ENCODE measurements around the gene DCHS1. TPM values are rescaled to one million over a fixed set of nuclear protein-coding genes. Genes with fewer than 3 reads are reported as not detected.

Gene DCHS1
- total RNA-seq, 6 experiments from 2014 or later, result 1.8 to 9.2 (median 4.1) TPM

DNA sequence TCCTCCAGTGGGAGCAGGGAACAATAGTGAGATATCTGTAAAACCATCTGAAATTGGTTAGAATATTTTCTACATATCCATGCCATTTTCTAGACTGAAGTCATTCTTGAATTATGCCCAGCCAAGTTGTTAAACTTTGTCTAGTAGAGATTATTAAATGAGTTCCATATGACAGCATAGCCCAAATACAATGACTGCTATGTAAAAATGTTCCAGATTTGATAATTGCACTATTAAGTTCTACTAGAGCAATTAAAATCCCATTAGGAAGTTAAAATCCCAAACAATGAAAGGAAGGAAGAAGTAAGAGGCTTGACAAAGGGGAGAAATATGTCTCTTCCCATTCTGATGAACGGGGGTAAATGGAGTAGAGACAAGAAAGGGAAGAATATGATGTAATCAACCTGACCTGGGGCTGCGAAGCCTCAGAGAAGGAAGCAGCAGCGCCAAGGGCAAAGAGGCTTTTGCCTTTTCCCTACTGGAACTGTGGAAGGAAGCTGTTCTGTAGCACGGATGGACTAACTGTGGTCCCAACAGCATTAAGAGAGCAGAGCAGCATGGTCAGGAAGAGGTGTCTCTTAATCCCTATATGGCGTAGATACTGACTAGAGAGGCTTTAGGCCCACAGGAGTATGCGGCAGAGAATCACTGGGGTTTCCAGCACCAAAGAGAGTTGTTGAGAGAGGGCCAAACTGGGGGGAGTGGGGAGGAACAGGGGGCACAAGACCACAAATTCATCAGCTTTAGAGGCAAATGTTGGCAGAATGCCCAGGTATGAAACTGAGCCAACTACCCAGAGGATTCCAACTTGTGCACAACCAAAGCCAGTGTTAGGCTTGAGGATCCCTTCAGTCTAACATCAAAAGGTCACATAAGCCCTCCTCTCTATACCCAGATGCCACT is 78.9 kb downstream of the DCHS1 start:
- Histone ChIP-seq H3K36me3 (no peaks in the 10 kb centered on the region), H3K4me3 (no peak overlapping the region), H3K9me3 (no peaks in the 10 kb centered on the region), H3K27ac (peak overlapping the region in 1 of 3 donors; percentile 13), H3K27me3 (no peaks in the 10 kb centered on the region), H3K4me1 (no peaks in the 10 kb centered on the region)
- DNase-seq (no peak), ATAC-seq (peak; percentile 34 to 57 (median 52))
- intact Hi-C loops (cut with DNase I), result no loop called here
- WGBS (ENCODE audit: insufficient coverage, low coverage, low lambda C conversion rate, missing lambda C conversion rate), result 38% methylated on average over 2 of the region's 6 CpGs
- TF ChIP-seq POLR2A (IDR thresholded peaks at IDR 0.05), result no peak
- TF ChIP-seq, protein P1, sequence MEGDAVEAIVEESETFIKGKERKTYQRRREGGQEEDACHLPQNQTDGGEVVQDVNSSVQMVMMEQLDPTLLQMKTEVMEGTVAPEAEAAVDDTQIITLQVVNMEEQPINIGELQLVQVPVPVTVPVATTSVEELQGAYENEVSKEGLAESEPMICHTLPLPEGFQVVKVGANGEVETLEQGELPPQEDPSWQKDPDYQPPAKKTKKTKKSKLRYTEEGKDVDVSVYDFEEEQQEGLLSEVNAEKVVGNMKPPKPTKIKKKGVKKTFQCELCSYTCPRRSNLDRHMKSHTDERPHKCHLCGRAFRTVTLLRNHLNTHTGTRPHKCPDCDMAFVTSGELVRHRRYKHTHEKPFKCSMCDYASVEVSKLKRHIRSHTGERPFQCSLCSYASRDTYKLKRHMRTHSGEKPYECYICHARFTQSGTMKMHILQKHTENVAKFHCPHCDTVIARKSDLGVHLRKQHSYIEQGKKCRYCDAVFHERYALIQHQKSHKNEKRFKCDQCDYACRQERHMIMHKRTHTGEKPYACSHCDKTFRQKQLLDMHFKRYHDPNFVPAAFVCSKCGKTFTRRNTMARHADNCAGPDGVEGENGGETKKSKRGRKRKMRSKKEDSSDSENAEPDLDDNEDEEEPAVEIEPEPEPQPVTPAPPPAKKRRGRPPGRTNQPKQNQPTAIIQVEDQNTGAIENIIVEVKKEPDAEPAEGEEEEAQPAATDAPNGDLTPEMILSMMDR (IDR thresholded peaks at IDR 0.05), result no peak

DNA sequence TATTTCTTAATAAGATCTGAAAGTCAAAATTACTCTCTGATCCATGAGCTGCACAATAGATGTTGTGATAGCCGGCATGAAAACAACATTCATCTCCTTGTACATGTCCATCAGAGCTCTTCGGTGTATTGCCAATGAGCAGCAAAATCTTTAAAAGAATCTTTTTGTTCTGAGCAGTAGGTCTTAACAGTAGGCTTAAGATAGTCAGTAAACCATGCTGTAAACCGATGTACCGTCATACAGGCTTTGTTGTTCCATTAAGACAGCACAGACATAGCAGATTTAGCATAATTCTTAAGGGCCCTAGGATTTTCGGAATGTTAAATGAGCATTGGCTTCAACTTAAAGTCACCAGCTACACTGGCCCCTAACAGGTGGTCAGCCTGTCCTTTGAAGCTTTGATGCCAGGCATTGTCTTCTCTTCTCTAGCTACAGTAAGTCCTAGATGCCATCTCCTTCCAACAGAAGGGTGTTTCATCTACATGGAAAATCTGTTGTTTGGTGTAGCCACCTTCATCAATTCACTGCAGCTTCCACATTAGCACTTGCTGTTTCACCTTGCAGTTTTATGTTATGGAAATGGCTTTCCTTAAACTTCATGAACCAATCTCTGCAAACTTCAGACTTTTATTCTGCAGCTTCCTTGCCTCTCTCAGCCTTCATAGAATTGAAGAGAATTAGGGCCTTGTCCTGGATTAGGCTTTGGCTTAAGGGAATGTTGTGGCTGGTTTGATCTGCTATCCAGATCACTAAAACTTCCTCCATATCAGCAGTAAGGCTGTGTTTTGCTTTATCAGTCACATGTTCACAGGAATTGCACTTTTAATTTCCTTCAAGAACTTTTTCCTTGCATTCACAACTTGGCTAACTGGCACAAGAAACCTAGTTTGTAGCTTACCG is 80.5 kb downstream of the DCHS1 start:
- no peak for DNase-seq
- Histone ChIP-seq H3K27me3 (no peaks in the 10 kb centered on the region), H3K9me3 (no peaks in the 10 kb centered on the region), H3K4me1 (no peaks in the 10 kb centered on the region), H3K4me3 (no peak overlapping the region), H3K36me3 (no peaks in the 10 kb centered on the region), H3K27ac (no peak overlapping the region)
- 85% methylated on average over 3 of the region's 6 CpGs for WGBS (ENCODE audit: insufficient coverage, low coverage, low lambda C conversion rate, missing lambda C conversion rate)
- intact Hi-C loops (cut with DNase I), result no loop called here
- ATAC-seq, result no peak
- TF ChIP-seq, protein P1 (IDR thresholded peaks at IDR 0.05), result no peak
- TF ChIP-seq POLR2A (IDR thresholded peaks at IDR 0.05), result no peak

DNA sequence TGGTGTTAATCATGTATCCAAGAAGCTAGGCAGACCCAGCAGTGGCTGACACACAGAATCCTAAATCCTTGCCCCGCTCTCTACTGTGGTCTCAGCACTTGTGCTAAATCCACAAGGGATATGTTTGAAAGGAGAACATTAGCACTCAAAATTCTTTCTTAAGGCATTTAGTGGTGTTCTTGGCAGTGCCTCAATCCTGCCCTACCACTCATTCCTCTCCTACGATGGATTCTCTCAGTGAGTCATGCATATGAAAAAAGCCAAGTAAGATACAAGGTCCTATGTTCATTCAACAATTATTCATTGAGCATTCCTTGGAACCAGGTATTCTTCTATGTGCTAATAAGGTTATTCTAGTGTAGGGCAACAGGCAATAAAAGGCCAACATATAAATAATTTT is 83.4 kb downstream of the DCHS1 start:
- no peaks in the 10 kb centered on the region for H3K36me3 ChIP-seq
- no peaks in the 10 kb centered on the region for H3K9me3 ChIP-seq
- H3K27ac ChIP-seq, result no peak overlapping the region
- H3K4me1 ChIP-seq, result peaks cover 0 to 18% (median 7%) of the 10 kb centered on the region in 4 donors
- 88% methylated on average over 2 of the region's 2 CpGs for WGBS (ENCODE audit: insufficient coverage, low coverage, low lambda C conversion rate, missing lambda C conversion rate)
- intact Hi-C loops (cut with DNase I), result no loop called here
- no peak for DNase-seq
- no peak for TF ChIP-seq POLR2A (IDR thresholded peaks at IDR 0.05)
- H3K4me3 ChIP-seq, result no peak overlapping the region
- H3K27me3 ChIP-seq, result no peaks in the 10 kb centered on the region
- ATAC-seq, result no peak

DNA sequence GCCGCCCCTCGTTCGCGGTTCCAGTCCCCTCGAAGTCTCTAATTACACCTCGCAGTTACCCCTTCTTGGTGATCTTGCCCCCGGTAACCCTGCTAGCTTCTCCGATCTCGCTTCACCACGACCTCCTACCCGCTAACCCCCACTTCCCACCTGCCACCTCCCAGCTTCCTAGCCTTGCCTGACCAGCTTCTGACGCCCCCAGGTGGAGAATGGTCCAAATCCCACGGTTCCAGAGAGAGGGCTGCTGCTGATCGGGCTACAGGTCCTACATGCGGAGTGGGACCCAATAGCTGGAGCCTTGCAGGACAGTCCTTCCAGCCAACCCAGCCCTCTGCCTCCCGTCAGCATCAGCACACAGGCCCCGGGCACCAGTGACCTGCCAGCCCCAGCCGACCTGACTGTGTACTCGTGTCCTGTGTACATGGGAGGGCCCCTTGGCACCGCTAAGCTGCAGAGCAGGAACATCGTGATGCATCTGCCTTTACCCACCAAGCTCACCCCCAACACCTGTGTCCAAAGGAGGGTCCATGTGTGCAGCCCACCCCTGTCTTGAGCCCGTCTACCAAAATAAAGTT is 84.1 kb downstream of the DCHS1 start:
- Histone ChIP-seq H3K4me3 (no peak overlapping the region), H3K27me3 (no peaks in the 10 kb centered on the region), H3K9me3 (no peaks in the 10 kb centered on the region), H3K4me1 (peaks cover 0 to 20% (median 8%) of the 10 kb centered on the region in 4 donors), H3K27ac (no peak overlapping the region), H3K36me3 (no peaks in the 10 kb centered on the region)
- TF ChIP-seq, protein P1 (IDR thresholded peaks at IDR 0.05), result no peak
- no peak for TF ChIP-seq POLR2A (IDR thresholded peaks at IDR 0.05)
- intact Hi-C loops (cut with DNase I), result no loop called here
- ATAC-seq (no peak), DNase-seq (no peak)
- 68% methylated on average over 18 of the region's 22 CpGs for WGBS (ENCODE audit: insufficient coverage, low coverage, low lambda C conversion rate, missing lambda C conversion rate)

Other genes with a start within 250 kb of the DCHS1 start
- gene APBB1, start 236.7 kb downstream of the DCHS1 start, total RNA-seq, result 1 to 10 TPM; 3.3 to 5.6 (median 3.8) TPM
- gene HPX, start 214.8 kb downstream of the DCHS1 start, total RNA-seq, result 1,000 to 10,000 TPM; 3,555 to 5,250 (median 4,456) TPM
- gene TRIM3, start 181.9 kb downstream of the DCHS1 start, total RNA-seq, result 1 to 10 TPM; 5.0 to 8.9 (median 6.7) TPM
- gene ARFIP2, start 174.5 kb downstream of the DCHS1 start, total RNA-seq, result 10 to 100 TPM; 14.6 to 33.3 (median 23.1) TPM
- 10 to 100 TPM; 10.3 to 33.9 (median 14.1) TPM for gene TIMM10B, start 174.3 kb downstream of the DCHS1 start, total RNA-seq
- gene DNHD1, start 158.5 kb downstream of the DCHS1 start, total RNA-seq, result 10 to 100 TPM in 1 of 6 experiments, 1 to 10 TPM in 5; 1.9 to 10.3 (median 6.1) TPM
- 10 to 100 TPM; 11.3 to 17.1 (median 14.2) TPM for gene RRP8, start 52.2 kb downstream of the DCHS1 start, total RNA-seq
- 10 to 100 TPM; 33.4 to 79.9 (median 55.0) TPM for gene ILK, start 52.0 kb downstream of the DCHS1 start, total RNA-seq
- 10 to 100 TPM; 47.3 to 81.9 (median 60.4) TPM for gene TAF10, start 43.6 kb downstream of the DCHS1 start, total RNA-seq
- gene TPP1, start 36.4 kb downstream of the DCHS1 start, total RNA-seq, result 100 to 1,000 TPM in 2 of 6 experiments, 10 to 100 TPM in 4; 62.5 to 159 (median 81.0) TPM
- 10 to 100 TPM; 10.7 to 21.6 (median 17.3) TPM for gene MRPL17, start 27.5 kb upstream of the DCHS1 start, total RNA-seq
- under 1 TPM in 1 of 6 experiments, not detected in 5; 0.07 TPM for gene OR2AG2, start 116.2 kb upstream of the DCHS1 start, total RNA-seq
- not detected for gene OR2AG1, start 127.2 kb upstream of the DCHS1 start, total RNA-seq
- under 1 TPM in 2 of 6 experiments, not detected in 4; 0.04 to 0.49 TPM for gene OR6A2, start 143.9 kb upstream of the DCHS1 start, total RNA-seq
- gene OR10A5, start 189.9 kb upstream of the DCHS1 start, total RNA-seq, result not detected
- not detected for gene OR10A2, start 207.2 kb upstream of the DCHS1 start, total RNA-seq
- gene OR10A4, start 220.8 kb upstream of the DCHS1 start, total RNA-seq, result not detected
- gene OR2D2, start 236.7 kb upstream of the DCHS1 start, total RNA-seq, result not detected